ENCODE data around the gene PUS7L.
"Not testable (repeated sequence)": the region's sequence is repeated elsewhere in the genome, so short reads cannot be mapped to it uniquely, and the experiment has no call there.

PUS7L gene

GRCh38 chr12:43749016-43749415, 9.6 kb downstream of the PUS7L start:
- peak; percentile 34 for DNase-seq

DNA sequence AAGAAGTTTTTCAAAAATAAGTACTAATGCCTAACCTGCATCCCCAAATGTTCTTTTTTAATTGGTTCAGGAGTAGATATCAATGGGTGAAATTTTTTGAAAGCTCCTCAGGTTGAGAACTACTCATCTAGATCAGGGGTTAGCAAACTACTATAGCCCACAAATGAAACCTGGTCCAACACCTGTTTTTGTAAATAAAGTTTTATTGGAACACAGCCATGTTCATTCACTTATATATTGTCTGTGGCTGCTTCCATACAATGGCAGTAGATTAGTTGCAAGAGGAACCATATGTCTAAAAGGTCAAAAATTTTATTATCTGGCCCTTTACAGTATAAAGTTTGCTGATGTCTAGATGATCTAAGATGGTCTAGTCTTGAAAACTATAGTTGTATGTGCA, 13.8 kb downstream of the PUS7L start:
- no peak for DNase-seq

- DNase-seq, result no peak
Observed at GRCh38 chr12:43742106-43742505, 16.5 kb downstream of the PUS7L start.

DNA sequence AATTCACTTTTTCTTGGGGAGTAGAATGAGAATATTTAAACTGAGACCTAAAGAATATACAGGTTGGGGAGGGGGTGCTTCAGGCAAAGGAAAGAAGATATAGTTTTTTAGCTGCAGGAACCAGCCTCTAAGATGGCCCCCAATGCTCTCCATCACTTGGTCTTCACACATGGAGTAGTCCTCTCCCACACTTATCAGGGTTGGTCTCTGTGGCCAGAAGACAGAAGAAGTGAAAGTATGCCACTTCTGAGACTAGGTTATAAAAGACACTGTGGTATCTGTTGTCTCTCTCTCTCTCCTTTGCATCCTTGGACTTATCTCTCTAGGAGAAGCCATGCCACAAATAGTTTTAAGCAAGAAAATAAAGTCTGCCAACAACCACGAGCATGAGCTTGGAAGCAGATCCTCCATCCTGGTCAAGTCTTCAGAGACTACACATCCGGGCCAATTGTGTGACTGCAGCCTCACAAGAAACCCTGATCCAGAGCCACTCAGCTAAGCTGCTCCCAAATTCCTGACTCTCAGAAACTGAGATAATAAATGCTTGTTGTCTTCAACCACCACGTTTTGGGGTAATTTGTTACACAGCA, 18.0 kb downstream of the PUS7L start:
- DNase-seq, result peak; percentile 72

- DNase-seq, result no peak
Observed at GRCh38 chr12:43737646-43738045, 20.9 kb downstream of the PUS7L start.

- no peak for DNase-seq
Observed at GRCh38 chr12:43736927-43737440, 21.6 kb downstream of the PUS7L start.

DNA sequence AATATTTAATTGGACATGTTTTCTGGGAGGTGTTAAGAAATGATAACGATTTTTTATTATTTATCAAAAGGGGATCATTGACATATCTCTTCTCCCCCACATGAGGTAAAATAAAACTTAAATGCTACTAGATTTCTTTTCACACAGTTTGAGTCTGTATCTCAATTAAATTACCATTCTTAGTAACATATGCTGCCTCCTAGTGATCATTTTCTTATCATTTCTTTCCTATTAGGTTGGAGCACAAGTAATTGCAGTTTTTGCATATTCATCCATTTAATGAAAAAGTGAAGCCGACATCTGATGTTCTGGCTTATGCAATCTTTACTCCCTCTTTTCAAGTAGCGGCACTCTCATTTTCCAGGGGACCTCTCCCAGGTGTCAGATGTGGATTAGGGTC, 24.9 kb downstream of the PUS7L start:
- no peak for DNase-seq

- no peak for DNase-seq
Observed at GRCh38 chr12:43730283-43730682, 28.3 kb downstream of the PUS7L start.

- no peak for DNase-seq
Observed at GRCh38 chr12:43728698-43729097, 29.9 kb downstream of the PUS7L start.

- no peak for DNase-seq
Observed at GRCh38 chr12:43728117-43728516, 30.5 kb downstream of the PUS7L start.

DNA sequence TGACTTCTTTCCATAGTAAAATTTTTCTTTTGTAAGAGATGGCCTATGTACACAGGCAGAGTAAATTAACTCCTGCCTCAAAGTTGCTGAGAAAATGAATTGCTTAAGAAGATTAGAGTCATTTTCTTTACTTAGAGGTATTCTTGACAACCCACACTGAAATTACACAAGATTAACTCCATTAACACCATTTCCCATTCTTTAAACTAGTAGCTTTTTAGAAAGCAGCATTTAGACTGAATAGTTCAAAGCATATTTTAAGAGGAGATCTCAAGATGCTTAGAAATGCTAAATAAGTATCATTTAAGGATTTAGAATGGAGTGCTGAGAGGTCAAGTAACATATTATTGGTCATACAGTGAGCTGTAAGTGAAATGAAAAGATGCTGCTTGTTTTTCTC, 35.5 kb downstream of the PUS7L start:
- DNase-seq, result no peak

GRCh38 chr12:43722621-43723020, 36.0 kb downstream of the PUS7L start:
- no peak for DNase-seq

- DNase-seq, result no peak
Observed at GRCh38 chr12:43711348-43711747, 47.2 kb downstream of the PUS7L start.

- DNase-seq, result not testable (repeated sequence)
Observed at GRCh38 chr12:43703772-43704171, 54.8 kb downstream of the PUS7L start.

DNA sequence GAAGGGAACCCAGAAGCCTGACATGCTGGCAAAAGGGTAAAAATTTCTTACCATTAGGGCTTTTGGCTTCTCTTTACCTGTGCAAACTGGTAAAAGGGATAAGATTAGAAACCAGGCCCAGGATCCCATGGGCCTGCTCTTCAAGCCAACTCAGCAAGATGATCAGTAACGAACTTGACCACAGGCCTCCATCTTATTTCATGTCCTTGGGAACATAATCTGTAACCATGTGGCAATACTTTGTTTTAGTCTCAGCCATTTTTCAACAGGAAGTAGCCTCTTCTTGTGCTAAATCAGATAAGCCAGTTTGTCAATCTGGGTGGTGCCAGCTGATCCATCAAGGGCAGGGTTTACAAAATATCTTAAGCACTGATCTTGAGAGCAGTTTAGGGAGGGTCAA, 57.4 kb downstream of the PUS7L start:
- DNase-seq, result peak; percentile 37

GRCh38 chr12:43696154-43696553, 62.4 kb downstream of the PUS7L start:
- no peak for DNase-seq

DNA sequence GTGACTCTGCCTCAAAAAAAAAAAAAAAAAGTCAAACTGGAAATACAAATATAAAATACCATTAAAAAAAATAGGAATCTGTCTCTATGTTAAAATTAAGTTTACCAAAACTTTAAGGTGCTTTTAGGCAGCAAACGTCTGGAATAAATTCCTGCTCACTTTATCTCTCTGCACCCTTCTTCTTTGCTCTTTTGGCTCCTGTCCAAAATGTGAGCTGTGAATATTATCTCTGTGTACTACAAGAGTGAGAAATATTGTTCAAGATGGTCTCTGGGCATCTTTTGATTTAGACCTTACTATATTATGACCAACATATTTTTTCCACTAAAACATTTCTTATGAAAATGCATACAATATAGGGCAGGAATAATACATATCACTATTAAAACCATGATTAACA, 63.7 kb downstream of the PUS7L start:
- DNase-seq, result no peak

GRCh38 chr12:43692064-43692463, 66.5 kb downstream of the PUS7L start:
- DNase-seq, result peak; percentile 43

DNA sequence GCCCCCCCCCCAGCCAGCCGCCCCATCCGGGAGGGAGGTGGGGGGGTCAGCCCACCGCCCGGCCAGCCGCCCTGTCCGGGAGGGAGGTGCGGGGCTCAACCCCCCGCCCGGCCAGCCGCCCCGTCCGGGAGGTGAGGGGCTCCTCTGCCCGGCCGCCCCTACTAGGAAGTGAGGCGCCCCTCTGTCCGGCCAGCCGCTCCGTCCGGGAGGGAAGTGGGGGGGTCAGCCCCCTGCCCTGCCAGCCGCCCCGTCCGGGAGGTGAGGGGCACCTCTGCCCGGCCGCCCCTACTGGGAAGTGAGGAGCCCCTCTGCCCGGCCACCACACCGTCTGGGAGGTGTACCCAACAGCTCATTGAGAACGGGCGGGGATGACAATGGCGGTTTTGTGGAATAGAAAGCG, 73.1 kb downstream of the PUS7L start:
- DNase-seq, result not testable (repeated sequence)

GRCh38 chr12:43676183-43676813, 82.3 kb downstream of the PUS7L start:
- peak; percentile 26 for DNase-seq

- DNase-seq, result no peak
Observed at GRCh38 chr12:43675048-43675904, 83.3 kb downstream of the PUS7L start.

DNA sequence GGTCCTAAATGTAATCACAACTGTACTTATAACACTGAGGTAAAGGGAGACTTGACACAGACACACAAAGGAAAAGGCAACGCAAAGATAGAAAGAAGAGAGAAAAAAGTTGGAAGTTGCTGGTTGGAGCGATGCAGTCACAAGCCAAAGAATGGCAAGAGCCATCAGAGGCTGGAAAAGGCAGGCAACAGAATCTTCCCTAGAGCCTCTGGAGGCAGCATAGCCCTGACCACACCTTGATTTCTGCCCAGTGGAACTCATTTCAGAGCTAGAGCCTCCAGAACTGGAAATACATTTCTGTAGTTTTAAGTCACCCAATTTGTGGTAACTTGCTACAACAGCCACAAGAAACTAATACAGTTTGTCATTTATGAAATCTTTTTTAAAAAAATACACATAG, 89.2 kb downstream of the PUS7L start:
- DNase-seq, result no peak

Measured in MV-4-11 (cell line).